Thymus (tissue), 11 donors: ENCODE results near the gene C6orf163. TPM values are rescaled to one million over a fixed set of nuclear protein-coding genes. Genes with fewer than 3 reads are reported as not detected.

Source experiments
- DNase-seq, 9 donors: peaks; one replicate each; pipeline ENCODE4 v3.0.0-alpha.2; 2013; ENCODE audit warnings: low spot score in 9 of 9, low read depth in 6 of 9, missing footprints in 1 of 9
- H3K27ac ChIP-seq, 2 donors: one replicate each; pipeline ENCODE4 v1.5.1; 2013; ENCODE audit warnings: control low read depth in 1 of 2, low read depth in 1 of 2, low read length in 1 of 2, mild to moderate bottlenecking in 1 of 2, moderate library complexity in 1 of 2
- H3K27me3 ChIP-seq, 2 donors: one replicate each; pipeline ENCODE4 v1.5.1; 2013; ENCODE audit warnings: low read length in 1 of 2; ENCODE audit not compliant: control insufficient read depth in 2 of 2, insufficient read depth in 1 of 2
- H3K36me3 ChIP-seq, 2 donors: one replicate each; pipeline ENCODE4 v1.5.1; 2013; ENCODE audit warnings: low read length in 1 of 2, mild to moderate bottlenecking in 1 of 2, moderate library complexity in 1 of 2; ENCODE audit not compliant: control insufficient read depth in 2 of 2, insufficient read depth in 2 of 2
- H3K4me1 ChIP-seq, 2 donors: one replicate each; pipeline ENCODE4 v1.5.1; 2013; ENCODE audit warnings: low read length in 2 of 2; ENCODE audit not compliant: control insufficient read depth in 2 of 2, insufficient read depth in 2 of 2
- H3K4me3 ChIP-seq, 2 donors: one replicate each; pipeline ENCODE4 v1.5.1; 2013; ENCODE audit warnings: low read length in 2 of 2, control low read depth in 1 of 2, mild to moderate bottlenecking in 1 of 2
- H3K9me3 ChIP-seq, 2 donors: one replicate each; pipeline ENCODE4 v1.5.1; 2013; ENCODE audit warnings: low read length in 1 of 2, mild to moderate bottlenecking in 1 of 2; ENCODE audit not compliant: control insufficient read depth in 2 of 2, insufficient read depth in 1 of 2
- WGBS: extraction: QIAGEN DNeasy Blood & Tissue Kit; methylation state at CpG from one replicate; pipeline ENCODE4 v1.1.7; 2013; 5-methylcytosine and 5-hydroxymethylcytosine counted together
- polyA plus RNA-seq: library from polyadenylated mRNA; stranded (reverse); fragments of 200-250 nt; gene quantifications from one replicate; pipeline ENCODE4 v1.2.3, GENCODE V29; 2013
- total RNA-seq: library from RNA; stranded (reverse); fragments of 120-200 nt; gene quantifications from one replicate; pipeline ENCODE4 v1.2.4, GENCODE V29; 2013
- donor health status: healthy.

The C6orf163 gene
- total and polyA plus RNA-seq, 2 donors: 1.5 to 1.7 TPM

- no peaks in the 10 kb centered on the region for H3K9me3 ChIP-seq
- no peak for DNase-seq
- 97% methylated on average over 3 of the region's 3 CpGs for WGBS
- no peaks in the 10 kb centered on the region for H3K4me1 ChIP-seq
- H3K27ac ChIP-seq: no peak overlapping the region
- H3K36me3 ChIP-seq: no peaks in the 10 kb centered on the region
- no peak overlapping the region for H3K4me3 ChIP-seq
- H3K27me3 ChIP-seq: no peaks in the 10 kb centered on the region
Measured at GRCh38 chr6:87346700-87347099, 2.1 kb downstream of the C6orf163 start.

GRCh38 chr6:87349896-87350295 lies 5.3 kb downstream of the C6orf163 start:
- Histone ChIP-seq H3K36me3 (no peaks in the 10 kb centered on the region), H3K27me3 (no peaks in the 10 kb centered on the region), H3K4me3 (no peak overlapping the region), H3K4me1 (no peaks in the 10 kb centered on the region), H3K27ac (no peak overlapping the region), H3K9me3 (no peaks in the 10 kb centered on the region)
- no peak for DNase-seq
- 97% methylated on average over 2 of the region's 2 CpGs for WGBS

- H3K4me3 ChIP-seq: no peak overlapping the region
- H3K36me3 ChIP-seq: no peaks in the 10 kb centered on the region
- H3K4me1 ChIP-seq: no peaks in the 10 kb centered on the region
- no peaks in the 10 kb centered on the region for H3K27me3 ChIP-seq
- H3K27ac ChIP-seq: no peak overlapping the region
- no peak for DNase-seq
- H3K9me3 ChIP-seq: no peaks in the 10 kb centered on the region
Measured at GRCh38 chr6:87350516-87350915, 5.9 kb downstream of the C6orf163 start.

GRCh38 chr6:87351583-87351982 lies 7.0 kb downstream of the C6orf163 start:
- Histone ChIP-seq H3K4me1 (no peaks in the 10 kb centered on the region), H3K36me3 (no peaks in the 10 kb centered on the region), H3K27me3 (no peaks in the 10 kb centered on the region), H3K4me3 (no peak overlapping the region), H3K27ac (no peak overlapping the region), H3K9me3 (no peaks in the 10 kb centered on the region)
- DNase-seq: no peak
- WGBS: 98% methylated on average over 1 of the region's 1 CpG

GRCh38 chr6:87356181-87356580 lies 11.6 kb downstream of the C6orf163 start:
- no peak overlapping the region for H3K27ac ChIP-seq
- 97% methylated on average over 4 of the region's 4 CpGs for WGBS
- H3K27me3 ChIP-seq: no peaks in the 10 kb centered on the region
- no peaks in the 10 kb centered on the region for H3K4me1 ChIP-seq
- no peak overlapping the region for H3K4me3 ChIP-seq
- no peak for DNase-seq
- H3K9me3 ChIP-seq: no peaks in the 10 kb centered on the region
- H3K36me3 ChIP-seq: no peaks in the 10 kb centered on the region

- Histone ChIP-seq H3K4me1 (no peaks in the 10 kb centered on the region), H3K9me3 (no peaks in the 10 kb centered on the region), H3K4me3 (no peak overlapping the region), H3K27me3 (no peaks in the 10 kb centered on the region), H3K36me3 (no peaks in the 10 kb centered on the region), H3K27ac (no peak overlapping the region)
- 99% methylated on average over 3 of the region's 3 CpGs for WGBS
- no peak for DNase-seq
Measured at GRCh38 chr6:87357479-87358196, 13.0 kb downstream of the C6orf163 start.

GRCh38 chr6:87364602-87365252 lies 20.1 kb downstream of the C6orf163 start:
- Histone ChIP-seq H3K27ac (no peak overlapping the region), H3K27me3 (no peaks in the 10 kb centered on the region), H3K9me3 (peaks cover 0 to 6% of the 10 kb centered on the region in 2 donors), H3K4me3 (no peak overlapping the region), H3K4me1 (no peaks in the 10 kb centered on the region), H3K36me3 (no peaks in the 10 kb centered on the region)
- WGBS: 95% methylated on average over 5 of the region's 5 CpGs
- DNase-seq: no peak

- WGBS: 95% methylated on average over 4 of the region's 4 CpGs
- Histone ChIP-seq H3K4me1 (no peaks in the 10 kb centered on the region), H3K36me3 (no peaks in the 10 kb centered on the region), H3K27ac (no peak overlapping the region), H3K4me3 (no peak overlapping the region), H3K9me3 (peaks cover 0 to 6% of the 10 kb centered on the region in 2 donors), H3K27me3 (no peaks in the 10 kb centered on the region)
- no peak for DNase-seq
Measured at GRCh38 chr6:87366072-87366827, 21.6 kb downstream of the C6orf163 start.

- Histone ChIP-seq H3K27ac (no peak overlapping the region), H3K4me1 (no peaks in the 10 kb centered on the region), H3K27me3 (no peaks in the 10 kb centered on the region), H3K4me3 (no peak overlapping the region), H3K9me3 (peaks cover 0 to 6% of the 10 kb centered on the region in 2 donors), H3K36me3 (no peaks in the 10 kb centered on the region)
- 92% methylated on average over 3 of the region's 3 CpGs for WGBS
- no peak for DNase-seq
Measured at GRCh38 chr6:87366899-87367298, 22.3 kb downstream of the C6orf163 start.
